Eye (tissue), 1 donor: ENCODE measurements around the gene SEMA6B.

Source experiments
- DNase-seq: peaks from one replicate; pipeline ENCODE4 v3.0.0-alpha.2; 2015

SEMA6B gene

DNA sequence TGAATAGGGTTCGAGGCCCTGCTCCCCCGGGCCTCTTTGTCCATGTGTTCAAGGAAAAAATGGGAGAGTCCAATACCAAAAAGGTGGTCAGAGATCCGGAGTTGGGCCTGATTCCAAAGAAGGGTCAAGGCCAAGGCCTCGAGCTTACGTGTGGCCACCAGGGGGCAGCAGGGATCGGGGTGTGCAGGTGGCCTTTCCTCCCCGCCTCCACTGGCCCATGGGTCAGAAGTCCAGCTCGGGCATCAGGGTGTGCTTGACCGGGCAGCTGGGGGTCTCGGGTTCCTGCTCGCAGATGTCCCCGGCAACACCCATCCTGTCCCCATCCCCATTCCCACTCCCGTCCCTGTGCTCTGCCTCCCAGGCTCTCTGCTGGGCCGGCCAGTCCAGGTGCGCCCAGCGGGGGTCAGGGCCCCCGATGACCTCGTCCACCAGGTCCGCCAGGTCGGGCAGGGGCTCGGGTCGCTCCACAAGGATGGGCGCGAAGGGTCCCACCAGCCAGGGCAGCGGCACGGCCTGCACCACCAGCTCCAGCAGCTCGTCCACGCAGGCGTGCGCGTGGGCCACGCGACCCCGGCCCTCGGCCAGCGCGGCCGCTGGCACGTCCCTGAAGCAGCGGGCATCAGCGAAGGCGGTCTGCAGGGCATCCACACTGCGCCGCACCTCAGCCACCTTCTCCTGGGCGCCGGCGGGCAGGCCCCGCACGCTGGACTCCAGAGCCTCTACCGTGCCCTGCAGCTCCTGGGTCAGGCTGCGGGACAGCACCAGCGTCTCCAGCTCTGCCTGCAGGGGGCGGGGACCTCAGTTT lies 36.0 kb downstream of the SEMA6B start:
- peak; percentile 54 for DNase-seq

GRCh38 chr19:4522291-4523002 lies 37.0 kb downstream of the SEMA6B start:
- DNase-seq: no peak

DNA sequence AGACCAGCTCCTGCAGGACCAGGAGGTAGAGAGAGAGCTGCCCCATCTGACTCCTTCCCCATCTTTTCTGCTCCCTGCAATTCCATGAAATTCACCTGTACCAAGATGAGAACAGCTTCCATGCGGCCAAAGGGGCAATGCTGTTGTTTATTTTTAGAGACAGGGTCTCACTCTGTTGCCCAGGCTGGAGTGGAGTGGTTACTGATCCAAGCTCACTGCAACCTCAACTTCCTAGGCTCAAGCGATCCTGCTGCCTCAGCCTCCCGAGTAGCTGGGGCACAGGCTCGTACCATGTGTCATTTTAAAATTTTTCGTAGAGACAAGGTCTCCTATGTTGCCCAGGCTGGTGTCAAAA lies 37.6 kb downstream of the SEMA6B start:
- DNase-seq: no peak

GRCh38 chr19:4521170-4521887 lies 38.2 kb downstream of the SEMA6B start:
- DNase-seq: no peak

DNA sequence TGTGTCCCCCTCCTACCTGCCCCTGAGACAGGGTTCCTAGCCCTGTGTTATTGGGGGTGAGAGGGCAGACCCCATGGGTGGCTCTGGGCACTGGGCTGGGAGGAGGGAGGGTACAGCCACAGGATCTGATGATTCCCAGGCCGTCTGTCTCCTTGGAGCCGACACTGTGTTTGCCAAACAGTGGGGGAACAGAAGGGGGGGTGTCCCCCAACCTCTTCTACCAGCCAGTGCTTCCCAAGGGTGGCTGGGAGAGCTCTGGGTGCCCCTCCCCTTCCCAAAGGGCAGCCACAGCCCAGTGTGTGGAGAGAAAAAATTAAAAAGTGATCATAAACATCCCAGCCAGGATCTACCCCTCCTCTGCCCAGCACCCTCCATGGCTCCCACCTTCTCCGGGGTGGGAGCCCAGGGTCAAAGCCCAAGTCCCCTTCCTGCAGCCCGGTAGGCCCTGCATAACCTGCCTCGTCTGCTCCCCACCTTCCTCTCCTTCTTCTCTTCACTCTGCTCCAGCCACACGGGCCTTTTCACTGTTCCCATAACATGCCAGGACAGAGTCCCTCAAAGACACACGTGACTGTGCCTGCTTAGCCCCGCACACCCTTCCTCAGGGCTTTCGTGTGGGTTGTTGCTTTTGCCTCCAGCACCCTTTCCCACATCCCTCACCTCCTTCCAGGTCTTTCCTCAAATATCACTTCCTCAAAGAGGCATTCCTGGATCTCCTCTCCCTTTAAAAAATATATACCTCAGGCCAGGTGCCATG lies 39.8 kb downstream of the SEMA6B start:
- DNase-seq: no peak

DNA sequence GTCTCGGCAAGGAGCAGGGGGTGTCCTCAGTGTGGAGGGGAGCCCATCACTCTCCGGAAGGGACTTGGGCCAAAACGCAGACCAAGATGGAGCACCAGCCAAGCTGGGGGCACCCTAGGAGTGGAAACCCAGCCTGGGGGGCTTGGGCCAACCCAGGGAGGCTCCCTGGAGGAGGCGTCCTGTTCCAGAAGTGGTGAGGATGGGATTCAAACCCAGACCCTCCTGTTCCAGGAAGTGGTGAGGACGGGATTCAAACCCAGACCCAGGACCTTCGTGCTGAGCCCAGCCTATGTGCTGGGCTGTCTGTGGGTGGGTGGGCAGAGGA lies 40.4 kb downstream of the SEMA6B start:
- no peak for DNase-seq

- DNase-seq: no peak
Observed at GRCh38 chr19:4518345-4519171, 40.9 kb downstream of the SEMA6B start, which contains the start of gene PLIN4. Gene PLIN4 (minus strand): TSS chr19:4518486. CDS start chr19:4518272, 214 bp downstream.

GRCh38 chr19:4517451-4518057 lies 41.9 kb downstream of the SEMA6B start:
- DNase-seq: no peak

GRCh38 chr19:4516939-4517300 lies 42.6 kb downstream of the SEMA6B start:
- DNase-seq: no peak

GRCh38 chr19:4516199-4516938 lies 43.1 kb downstream of the SEMA6B start:
- DNase-seq: no peak

- no peak for DNase-seq
Observed at GRCh38 chr19:4515732-4516131, 43.8 kb downstream of the SEMA6B start.

DNA sequence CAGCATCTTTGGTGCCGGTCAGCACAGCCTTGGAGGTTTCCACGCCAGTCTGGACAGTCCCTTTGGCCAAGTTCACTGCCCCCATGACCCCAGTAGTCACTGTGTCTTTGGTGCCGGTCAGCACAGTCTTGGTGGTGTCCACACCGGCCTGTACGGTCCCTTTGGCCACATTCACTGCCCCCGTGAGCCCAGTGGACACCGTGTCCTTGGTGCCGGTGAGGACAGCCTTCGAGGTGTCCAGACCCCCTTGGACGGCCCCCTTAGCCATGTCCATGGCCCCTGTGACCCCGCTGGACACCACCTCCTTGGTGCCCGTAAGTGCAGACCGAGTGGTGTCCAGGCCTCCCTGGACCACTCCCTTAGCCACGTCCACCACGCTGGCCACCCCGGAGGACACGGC lies 46.2 kb downstream of the SEMA6B start:
- no peak for DNase-seq

- no peak for DNase-seq
Observed at GRCh38 chr19:4512070-4512469, 47.4 kb downstream of the SEMA6B start.

DNA sequence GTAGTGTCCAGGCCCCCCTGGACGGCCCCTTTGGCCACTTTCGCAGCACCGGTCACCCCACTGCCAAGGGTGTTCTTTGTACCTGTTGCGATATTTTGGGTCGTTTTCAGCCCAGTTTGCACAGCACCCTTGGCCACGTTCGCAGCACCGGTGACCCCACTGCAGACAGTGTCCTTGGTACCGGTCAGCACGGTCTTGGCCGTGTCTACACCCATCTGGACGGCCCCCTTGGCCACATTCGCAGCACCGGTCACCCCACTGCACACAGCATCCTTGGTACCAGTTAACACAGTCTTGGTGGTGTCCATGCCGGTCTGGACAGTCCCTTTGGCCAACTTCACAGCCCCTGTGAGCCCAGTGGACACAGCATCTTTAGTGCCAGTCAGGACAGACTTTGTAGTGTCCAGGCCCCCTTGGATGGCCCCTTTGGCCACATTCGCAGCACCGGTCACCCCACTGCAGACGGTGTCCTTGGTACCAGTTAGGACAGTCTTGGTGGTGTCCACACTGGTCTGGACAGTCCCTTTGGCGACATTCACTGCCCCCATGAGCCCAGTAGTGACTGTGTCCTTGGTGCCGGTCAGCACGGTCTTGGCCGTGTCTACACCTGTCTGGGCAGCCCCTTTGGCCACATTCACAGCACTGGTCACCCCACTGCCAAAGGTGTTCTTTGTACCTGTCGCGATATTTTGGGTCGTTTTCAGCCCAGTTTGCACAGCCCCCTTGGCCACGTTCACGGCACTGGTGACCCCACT lies 48.0 kb downstream of the SEMA6B start:
- DNase-seq: no peak

GRCh38 chr19:4510435-4511255 lies 48.8 kb downstream of the SEMA6B start:
- DNase-seq: no peak

DNA sequence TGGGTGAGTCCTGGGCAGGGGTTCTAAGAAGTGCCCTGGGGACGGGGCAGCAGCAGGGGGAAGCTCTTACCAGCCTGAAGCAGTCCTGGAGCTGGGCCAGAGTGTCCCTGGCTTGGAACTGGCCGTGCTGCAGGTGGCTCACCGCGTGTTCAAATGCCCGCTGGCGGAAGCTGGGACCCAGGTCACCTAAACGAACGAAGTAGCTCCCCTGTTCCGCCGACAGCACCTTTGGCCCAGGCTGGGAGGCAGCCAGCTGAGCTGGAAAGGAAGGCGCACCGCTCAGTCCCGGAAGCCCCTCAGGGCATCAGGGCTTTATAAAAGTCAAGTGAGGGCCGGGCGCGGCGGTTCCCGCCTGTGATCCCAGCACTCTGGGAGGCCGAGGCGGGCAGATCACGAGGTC lies 50.8 kb downstream of the SEMA6B start:
- DNase-seq: no peak

GRCh38 chr19:4507804-4508203 lies 51.7 kb downstream of the SEMA6B start:
- no peak for DNase-seq

DNA sequence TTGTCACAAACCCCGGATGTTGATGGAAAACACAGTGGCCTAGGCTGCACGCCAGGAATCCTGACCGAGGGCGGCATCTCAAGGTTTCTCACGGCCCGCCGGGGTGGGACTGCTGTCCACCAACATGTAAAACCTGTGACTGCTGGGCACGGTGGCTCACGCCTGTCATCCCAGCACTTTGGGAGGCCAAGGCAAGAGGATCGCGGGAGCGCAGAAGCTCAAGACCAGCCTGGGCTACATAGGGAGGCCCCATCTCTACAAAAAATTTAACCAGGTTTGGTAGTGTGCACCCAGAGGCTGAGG lies 52.4 kb downstream of the SEMA6B start:
- DNase-seq: no peak

DNA sequence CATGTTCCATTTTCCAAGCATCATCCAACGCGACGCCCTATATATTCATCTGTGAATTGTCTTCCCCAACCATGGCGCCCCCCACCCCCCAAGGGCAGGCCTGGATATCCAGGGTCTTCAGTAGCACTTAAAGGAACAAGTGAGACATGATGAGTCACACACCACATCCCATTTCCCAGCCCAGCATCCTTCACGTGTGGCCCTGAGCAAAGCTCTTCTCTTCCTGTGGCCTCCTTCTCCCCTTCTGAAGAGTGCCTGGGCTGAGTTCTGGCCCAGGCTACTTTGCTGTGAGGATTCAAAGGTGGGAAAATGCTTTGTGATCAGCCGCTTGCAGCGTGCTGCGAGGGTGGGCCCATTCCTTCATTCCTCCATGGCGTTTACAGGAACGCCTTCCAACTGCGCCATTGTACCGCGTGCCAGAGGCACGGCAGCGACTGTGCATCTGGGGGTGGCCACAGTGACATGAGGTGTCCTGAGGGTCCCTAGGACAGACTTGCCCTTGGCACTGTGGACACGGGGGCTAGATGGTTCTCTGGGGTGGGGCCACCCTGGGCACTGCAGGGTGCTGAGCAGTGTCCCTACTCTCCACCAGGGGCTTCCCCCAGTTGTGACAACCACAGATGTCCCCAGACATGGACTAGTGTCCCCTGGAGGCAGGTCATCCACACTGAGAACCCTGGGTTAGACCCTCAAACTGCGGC lies 52.9 kb downstream of the SEMA6B start:
- no peak for DNase-seq
